AG04450 (cell line): Measurements from ENCODE around the gene SRRM4. TPM values are rescaled to one million over a fixed set of nuclear protein-coding genes. Genes with fewer than 3 reads are reported as not detected.

Experiments
- CTCF ChIA-PET: fragments of 300-600, 350-600 bp; formaldehyde crosslinking; extraction: SDS; loops from one replicate; lab custom pipeline; 2022; ENCODE audit warnings: antibody characterized with exemption, inconsistent platforms; lab: Charles Lee
- POLR2A ChIA-PET: fragments of 350-600 bp; formaldehyde crosslinking; extraction: SDS; loops from one replicate; lab custom pipeline; 2021; ENCODE audit warnings: antibody characterized with exemption, inconsistent platforms; lab: Yijun Ruan, JAX
- DNase-seq: peaks from one replicate; pipeline ENCODE4 v3.0.0-alpha.2; 2011; ENCODE audit warnings: low read depth, low spot score
- H3K27ac ChIP-seq: one replicate; pipeline ENCODE4 v1.5.1; 2012; ENCODE audit warnings: low read depth, low read length, control low read depth
- H3K27me3 ChIP-seq: one replicate; pipeline ENCODE4 v1.6.0; 2012; ENCODE audit warnings: low read length; ENCODE audit not compliant: control insufficient read depth, insufficient read depth
- H3K4me3 ChIP-seq: 2 replicates; pipeline ENCODE4 v1.5.1; 2011; ENCODE audit warnings: mild to moderate bottlenecking, low read depth, low read length, control low read depth
- H3K9me3 ChIP-seq: 2 replicates; pipeline ENCODE4 v1.5.1; 2012; ENCODE audit warnings: low read length; ENCODE audit not compliant: control insufficient read depth, insufficient read depth
- polyA plus RNA-seq: library from polyadenylated mRNA; depleted of rRNA; stranded (reverse); fragments of >200 nt; gene quantifications from 2 replicates; pipeline ENCODE4 v1.2.3, GENCODE V29; 2011
- TF ChIP-seq, protein P1 (sequence below): IDR thresholded peaks from 2 replicates; pipeline ENCODE4 v1.5.1; 2011; ENCODE audit warnings: low read depth, low read length, control low read depth, inconsistent platforms

The SRRM4 gene
- polyA plus RNA-seq, 1 experiment: not detected

DNA sequence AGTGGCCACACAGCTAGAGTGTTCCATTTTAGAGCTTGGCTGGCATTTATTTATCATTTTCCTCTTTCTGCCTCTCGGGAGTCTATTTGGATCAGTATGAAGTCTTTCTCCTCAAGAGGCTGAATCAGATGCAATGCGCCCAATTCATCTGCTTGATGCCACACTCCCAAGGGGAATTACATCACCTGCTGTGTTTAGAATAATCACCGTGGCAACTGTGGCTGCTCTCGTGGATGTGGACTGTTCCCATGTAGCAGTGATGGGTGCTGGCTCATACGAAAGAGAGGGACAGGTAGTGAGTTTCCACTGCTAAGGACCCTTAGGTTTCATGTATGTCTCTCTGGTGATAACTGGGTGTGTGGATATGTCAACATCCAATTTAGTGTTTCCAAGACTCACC, 70.7 kb downstream of the SRRM4 start:
- TF ChIP-seq, protein P1, sequence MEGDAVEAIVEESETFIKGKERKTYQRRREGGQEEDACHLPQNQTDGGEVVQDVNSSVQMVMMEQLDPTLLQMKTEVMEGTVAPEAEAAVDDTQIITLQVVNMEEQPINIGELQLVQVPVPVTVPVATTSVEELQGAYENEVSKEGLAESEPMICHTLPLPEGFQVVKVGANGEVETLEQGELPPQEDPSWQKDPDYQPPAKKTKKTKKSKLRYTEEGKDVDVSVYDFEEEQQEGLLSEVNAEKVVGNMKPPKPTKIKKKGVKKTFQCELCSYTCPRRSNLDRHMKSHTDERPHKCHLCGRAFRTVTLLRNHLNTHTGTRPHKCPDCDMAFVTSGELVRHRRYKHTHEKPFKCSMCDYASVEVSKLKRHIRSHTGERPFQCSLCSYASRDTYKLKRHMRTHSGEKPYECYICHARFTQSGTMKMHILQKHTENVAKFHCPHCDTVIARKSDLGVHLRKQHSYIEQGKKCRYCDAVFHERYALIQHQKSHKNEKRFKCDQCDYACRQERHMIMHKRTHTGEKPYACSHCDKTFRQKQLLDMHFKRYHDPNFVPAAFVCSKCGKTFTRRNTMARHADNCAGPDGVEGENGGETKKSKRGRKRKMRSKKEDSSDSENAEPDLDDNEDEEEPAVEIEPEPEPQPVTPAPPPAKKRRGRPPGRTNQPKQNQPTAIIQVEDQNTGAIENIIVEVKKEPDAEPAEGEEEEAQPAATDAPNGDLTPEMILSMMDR: no peak
- no peak for DNase-seq
- Histone ChIP-seq H3K27me3 (no peaks in the 10 kb centered on the region), H3K9me3 (peaks cover 5% of the 10 kb centered on the region), H3K4me3 (no peak overlapping the region), H3K27ac (no peak overlapping the region)
- ChIA-PET CTCF (interaction anchor here (0.6 kb wide), 1 partner anchor 641 kb away, joined by 3 read pairs; no protein-coding TSS in a partner anchor), POLR2A (no interaction called here)

DNA sequence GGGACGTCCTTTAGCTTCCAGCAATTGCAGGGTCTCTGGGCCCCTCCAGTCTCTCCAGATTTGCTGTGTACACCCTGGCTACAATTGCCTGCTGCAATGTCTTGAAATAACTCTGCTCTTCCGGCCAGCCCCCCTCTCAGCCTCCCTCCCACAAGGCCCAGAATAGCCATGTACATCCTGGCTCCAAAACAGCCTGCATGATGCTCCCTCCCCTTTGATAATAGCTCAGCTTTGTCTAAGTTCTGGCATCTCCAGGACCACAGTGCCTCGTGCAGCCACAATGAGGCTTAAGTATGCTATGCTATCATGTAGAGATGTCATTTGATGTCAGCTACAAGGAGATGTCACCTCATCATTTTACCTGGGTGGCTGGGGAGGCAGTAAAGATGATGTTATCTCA, 74.6 kb downstream of the SRRM4 start:
- H3K27me3 ChIP-seq: no peaks in the 10 kb centered on the region
- CTCF ChIA-PET: interaction anchor here (1.2 kb wide), 1 partner anchor 357 kb away, joined by 3 read pairs; no protein-coding TSS in a partner anchor
- no peak overlapping the region for H3K27ac ChIP-seq

DNA sequence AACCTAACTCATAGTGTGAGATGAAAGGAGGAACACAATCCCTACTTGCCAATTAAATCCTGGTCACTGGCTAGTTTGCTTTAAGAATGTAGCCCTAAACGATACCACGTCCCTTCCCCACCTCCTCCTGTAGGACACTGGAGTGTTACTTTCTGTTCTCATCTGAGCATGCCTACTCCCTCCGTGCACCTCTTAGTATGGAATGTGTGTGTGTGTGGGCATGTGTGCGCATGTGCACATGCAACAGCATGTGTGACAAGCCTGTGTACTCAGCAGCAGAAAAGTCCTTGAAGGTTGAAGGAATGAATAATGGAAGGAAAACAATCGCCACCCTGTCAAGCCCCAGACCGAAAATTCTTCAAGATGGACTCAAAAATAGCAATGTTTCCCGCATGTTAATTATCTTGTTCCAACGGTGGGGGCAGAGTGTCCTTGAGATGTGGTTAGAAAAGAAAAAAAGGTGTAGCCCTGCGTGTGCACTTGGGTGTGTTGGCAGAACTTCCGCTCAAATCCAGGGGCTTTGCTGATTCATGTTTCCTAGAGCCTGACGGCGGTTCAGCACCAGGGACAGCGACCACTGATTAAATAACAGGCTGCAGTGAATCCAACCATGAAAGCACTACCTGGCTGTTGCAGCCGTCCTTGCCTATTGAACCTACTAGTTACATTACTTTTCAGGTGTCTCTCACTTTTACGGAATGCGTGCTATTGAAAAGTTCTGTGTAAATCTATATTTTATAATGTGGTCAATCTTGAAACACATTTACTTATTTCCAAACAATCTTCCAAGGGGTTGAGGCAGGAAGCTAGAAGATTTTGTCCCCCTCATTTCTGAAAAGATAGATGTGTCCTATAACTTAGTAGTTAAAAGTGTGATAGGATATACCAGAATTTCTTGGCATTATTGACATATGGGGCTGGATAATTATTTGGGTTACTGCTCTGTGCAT, 79.8 kb downstream of the SRRM4 start:
- H3K27me3 ChIP-seq: no peaks in the 10 kb centered on the region
- H3K27ac ChIP-seq: no peak overlapping the region
- no peak overlapping the region for H3K4me3 ChIP-seq
- ChIA-PET POLR2A (no interaction called here), CTCF (no interaction called here)
- DNase-seq: no peak
- H3K9me3 ChIP-seq: no peaks in the 10 kb centered on the region; the same call in 1 of the 2 replicates
- TF ChIP-seq, protein P1: no peak

More for the DNA sequence above, 74.6 kb downstream of the SRRM4 start:
- Histone ChIP-seq H3K9me3 (no peaks in the 10 kb centered on the region; the same call in none of the 2 replicates), H3K4me3 (no peak overlapping the region)
- TF ChIP-seq, protein P1: no peak
- POLR2A ChIA-PET: no interaction called here
- no peak for DNase-seq

DNA sequence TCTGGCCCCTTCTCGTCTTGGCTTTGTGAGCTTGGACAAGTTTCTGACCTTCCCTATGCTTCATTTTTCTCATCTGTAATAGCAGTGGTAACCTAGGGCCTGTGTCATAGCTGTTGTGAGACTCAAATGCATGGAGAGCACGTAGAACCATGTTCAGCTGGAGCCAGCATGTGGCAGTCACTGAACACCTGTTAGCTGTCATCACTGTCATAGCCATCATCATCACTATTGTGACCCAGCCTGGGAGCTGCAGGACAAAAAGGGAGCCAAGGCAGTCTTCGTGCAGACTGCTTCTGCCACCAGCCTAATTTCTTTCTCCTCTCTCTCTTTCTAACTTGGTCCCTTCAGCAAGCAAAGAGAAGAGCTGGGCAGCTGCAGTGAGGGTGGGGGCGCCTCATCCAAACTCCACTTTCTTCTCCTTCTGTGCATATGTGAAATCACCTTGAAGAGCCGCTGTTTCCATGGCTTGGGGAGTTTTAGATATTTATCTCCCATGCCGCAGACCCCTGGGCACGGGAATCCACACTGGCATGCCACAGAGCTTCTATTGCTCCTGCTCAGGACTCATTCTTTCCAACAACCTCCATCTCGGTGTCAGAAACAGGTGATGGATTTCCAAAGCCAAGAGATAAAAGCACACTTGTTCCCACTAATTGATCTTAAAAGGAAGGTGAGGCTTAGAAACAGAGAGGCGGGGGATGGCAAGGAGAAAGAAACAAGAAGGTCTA, 87.0 kb downstream of the SRRM4 start:
- DNase-seq: no peak
- ChIA-PET POLR2A (no interaction called here), CTCF (no interaction called here)
- TF ChIP-seq, protein P1: no peak
- Histone ChIP-seq H3K9me3 (peaks cover 18% of the 10 kb centered on the region; the same call in 1 of the 2 replicates), H3K4me3 (no peak overlapping the region), H3K27ac (no peak overlapping the region), H3K27me3 (no peaks in the 10 kb centered on the region)
